ENCODE results near the gene NUP85.

Gene NUP85

DNA sequence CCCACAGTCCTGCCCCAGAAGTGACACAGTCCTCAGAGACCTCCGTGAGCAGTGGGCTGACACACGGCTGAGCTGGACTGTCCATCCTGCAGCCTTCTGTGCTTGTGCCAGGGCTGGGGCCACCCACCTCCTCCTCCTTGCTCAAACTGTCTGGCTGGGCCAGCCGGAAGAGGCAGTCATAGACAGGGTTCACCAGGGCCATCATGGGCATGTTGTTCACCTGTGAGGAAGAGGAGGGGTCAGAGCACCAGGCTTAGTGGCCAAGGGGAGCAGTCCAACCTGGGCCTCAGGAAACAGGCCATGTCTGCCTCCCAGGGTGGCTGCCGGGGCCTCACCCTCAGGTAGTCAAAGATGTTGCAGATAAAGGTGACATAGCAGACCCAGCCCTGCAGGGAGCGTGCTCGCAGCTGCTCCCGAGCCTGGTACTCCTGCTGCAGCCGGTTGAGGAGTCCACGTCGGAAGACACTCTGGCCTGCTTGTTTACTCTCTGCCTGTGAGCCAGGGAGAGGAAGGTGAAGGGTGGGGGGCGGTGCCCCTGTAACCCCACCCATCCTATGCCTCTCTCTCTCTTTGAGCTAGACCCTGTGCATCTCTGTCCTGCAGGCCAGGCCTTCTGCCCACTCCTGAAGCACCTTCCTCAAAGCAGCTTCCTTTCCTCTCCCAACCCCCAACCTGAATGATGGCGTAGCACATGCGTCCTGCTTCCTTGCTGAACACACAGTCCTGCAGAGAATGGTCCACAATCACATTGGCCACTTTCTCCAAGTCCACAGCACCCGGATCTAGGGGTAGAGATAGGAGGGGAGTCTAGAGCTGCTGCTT is 62.1 kb downstream of the NUP85 start:
- TF ChIP-seq, protein P1, sequence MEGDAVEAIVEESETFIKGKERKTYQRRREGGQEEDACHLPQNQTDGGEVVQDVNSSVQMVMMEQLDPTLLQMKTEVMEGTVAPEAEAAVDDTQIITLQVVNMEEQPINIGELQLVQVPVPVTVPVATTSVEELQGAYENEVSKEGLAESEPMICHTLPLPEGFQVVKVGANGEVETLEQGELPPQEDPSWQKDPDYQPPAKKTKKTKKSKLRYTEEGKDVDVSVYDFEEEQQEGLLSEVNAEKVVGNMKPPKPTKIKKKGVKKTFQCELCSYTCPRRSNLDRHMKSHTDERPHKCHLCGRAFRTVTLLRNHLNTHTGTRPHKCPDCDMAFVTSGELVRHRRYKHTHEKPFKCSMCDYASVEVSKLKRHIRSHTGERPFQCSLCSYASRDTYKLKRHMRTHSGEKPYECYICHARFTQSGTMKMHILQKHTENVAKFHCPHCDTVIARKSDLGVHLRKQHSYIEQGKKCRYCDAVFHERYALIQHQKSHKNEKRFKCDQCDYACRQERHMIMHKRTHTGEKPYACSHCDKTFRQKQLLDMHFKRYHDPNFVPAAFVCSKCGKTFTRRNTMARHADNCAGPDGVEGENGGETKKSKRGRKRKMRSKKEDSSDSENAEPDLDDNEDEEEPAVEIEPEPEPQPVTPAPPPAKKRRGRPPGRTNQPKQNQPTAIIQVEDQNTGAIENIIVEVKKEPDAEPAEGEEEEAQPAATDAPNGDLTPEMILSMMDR (conservative IDR thresholded peaks at IDR 0.05): no peak
- H3K27ac ChIP-seq: no peak overlapping the region

DNA sequence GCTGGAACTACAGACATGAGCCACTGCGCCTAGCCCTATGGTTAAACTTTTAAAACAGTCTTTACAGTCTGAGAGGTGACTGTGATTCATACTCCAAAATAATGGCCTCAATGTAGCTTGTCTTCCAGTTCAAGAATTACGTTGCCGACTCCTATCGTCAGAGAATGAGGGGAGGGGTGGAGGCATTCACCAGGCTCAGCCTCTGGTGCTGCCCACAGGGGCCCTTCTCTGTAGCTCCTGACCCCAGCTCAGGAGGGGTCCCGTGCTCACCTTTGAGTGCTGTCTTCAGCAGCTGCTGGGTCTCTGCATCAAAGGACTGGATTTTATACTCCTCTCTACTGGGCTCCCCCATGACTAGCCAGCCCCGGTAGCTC is 64.4 kb downstream of the NUP85 start:
- TF ChIP-seq, protein P1 (conservative IDR thresholded peaks at IDR 0.05): no peak

DNA sequence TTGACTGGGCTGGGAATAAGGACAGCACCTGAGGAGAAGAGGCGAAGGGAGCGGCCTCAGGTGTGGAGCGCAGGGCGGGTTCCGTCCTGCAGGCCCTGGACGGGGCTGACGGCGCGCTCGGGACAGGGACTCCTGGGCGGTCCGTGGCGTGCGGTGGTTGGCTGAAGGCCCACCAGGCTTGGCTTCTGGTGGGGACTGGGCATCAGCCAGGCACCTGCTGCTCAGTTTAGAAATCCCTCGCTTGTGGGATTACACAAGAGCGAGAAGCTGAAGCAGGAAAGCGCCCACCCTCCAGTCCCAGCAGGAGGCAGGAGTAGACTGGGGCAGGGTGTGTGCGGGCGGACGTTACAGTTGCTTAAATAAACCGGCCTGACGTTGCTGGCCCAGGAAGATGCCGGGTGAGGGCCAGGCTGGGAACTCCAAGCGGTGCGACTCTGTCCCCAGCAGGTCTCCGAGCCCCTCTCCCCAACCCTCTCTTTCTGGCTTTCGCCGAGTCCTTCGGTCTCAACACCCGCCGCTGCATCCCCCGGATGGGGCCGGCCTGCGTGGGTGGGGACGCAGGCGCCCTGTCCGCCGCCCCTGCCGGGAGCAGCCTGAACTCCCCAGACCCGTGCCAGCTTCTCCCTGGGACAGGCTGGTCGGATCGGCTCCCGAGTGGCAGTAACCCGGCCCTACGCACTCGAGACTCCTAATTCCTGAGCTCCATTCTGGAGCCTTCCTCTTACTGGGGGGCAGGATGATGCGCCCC is 64.9 kb downstream of the NUP85 start:
- peak overlapping the region; percentile 94 for H3K27ac ChIP-seq
- TF ChIP-seq, protein P1 (conservative IDR thresholded peaks at IDR 0.05): no peak

More for the DNA sequence above, 64.4 kb downstream of the NUP85 start:
- peak overlapping the region; percentile 94 for H3K27ac ChIP-seq

DNA sequence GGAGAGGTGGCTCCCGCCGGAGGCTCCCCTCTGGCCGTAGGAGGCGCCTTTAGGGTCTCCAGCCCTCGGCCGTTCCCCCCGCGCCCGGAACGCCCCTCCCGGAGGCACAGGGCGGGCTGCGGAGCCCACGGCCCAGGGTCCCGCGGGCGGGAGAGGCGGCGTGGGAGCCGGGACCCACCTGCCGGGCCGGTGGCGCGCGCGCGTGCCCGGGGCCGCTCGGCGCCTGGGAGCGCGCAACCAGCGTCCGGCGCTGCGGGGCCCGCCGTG is 65.4 kb downstream of the NUP85 start, which contains the start of gene MIF4GD:
MIF4GD (minus strand) TSS at position 266 of the 267 bp plus-strand sequence. CDS start 1,036 bp downstream, outside the sequence.
- TF ChIP-seq, protein P1 (conservative IDR thresholded peaks at IDR 0.05): no peak
- peak within 1 kb of the TSS; percentile 94 for H3K27ac ChIP-seq

DNA sequence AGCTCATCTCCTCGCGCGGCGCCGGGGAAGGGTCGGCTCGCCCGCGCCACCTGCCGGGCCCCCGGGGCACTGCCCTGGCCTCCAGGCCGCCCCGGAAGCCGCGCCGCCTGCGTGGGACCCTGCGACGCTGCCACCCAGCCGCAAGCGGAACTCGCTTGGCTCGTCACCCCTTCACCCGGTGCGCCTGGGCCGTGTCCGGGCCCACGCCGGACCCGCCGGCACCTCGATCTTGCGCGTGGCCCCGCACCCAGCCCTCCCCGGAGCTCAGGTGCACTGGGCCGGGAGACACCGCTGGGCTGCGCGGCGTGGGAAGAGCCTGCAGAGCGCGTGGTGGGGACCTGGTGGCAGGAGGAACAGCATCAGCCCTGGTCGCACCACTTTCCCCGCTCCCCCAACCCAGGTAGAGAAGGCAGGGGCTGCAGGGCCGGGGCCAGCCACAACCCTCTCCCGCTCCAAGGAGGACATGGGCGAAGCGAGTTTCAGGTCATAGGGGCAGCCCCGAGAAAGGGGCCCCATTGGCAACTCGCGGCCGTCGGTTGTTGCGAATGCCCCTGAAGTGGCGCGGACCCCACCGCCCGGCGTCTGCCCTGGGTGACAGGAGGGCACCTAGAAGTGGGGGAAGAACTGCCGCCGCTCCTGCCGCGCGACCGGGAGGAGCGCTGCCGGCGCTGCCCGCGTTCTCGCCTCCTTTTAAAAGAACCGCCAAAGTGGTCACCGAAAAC is 65.9 kb downstream of the NUP85 start:
- TF ChIP-seq, protein P1 (conservative IDR thresholded peaks at IDR 0.05): peak; percentile 92
- H3K27ac ChIP-seq: peak overlapping the region; percentile 94

DNA sequence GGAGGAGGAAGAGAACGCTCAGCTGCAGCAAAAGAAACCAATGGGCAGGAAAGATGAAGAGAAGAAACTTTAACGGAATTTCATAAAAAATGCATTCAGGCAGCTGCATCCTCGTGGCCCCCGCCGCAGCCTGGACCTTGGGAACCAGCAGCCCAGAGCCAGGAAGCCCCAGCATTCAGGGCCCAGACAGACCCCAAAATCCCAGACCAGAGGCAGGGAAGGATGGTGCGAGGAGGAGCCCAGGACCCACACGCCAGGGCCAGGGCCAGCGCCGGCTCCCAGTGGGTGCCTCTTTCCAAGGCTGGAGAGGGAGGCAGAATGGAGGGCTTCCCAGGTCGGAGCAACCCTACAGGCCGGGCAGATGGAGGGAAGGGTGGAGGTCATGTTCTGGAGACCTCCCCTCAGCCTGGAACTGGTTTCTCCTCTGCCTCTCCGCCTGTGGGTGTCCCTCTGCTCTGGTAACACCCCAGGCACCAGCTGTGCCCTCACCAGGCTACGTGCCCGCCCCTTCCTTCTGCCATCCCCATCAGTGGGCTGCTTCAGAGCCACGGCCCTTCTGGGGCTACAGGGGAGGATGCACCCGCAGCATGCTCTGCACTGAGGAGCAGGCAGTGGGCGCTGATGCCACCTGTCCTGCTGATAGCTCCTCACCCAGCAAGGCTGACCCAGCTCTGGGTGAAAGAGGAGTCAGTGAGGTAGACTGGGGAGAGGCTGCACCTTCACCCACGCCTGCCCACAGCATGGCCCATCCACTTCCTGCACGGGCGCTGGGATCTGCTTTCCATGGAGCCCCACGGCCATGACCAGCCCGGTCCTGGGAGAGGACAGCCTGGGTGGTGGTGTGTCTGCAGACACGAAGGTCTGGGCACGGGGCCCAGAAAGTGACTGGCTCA is 66.7 kb downstream of the NUP85 start:
- H3K27ac ChIP-seq: peak overlapping the region; percentile 94
- TF ChIP-seq, protein P1 (conservative IDR thresholded peaks at IDR 0.05): no peak
